CD4-positive, alpha-beta memory T cell (primary cell): Measurements from ENCODE around the gene SYT1. TPM values are rescaled to one million over a fixed set of nuclear protein-coding genes. Genes with fewer than 3 reads are reported as not detected.

ENCODE experiments used
- CTCF ChIA-PET: fragments of 350-600 bp; sonication (Branson Sonifier 250); formaldehyde crosslinking; loops from one replicate; lab custom pipeline; 2021; ENCODE audit warnings: inconsistent platforms; ENCODE audit not compliant: partially characterized antibody; lab: Charles Lee
- POLR2A ChIA-PET: fragments of 350-600 bp; sonication (Branson Sonifier 250); formaldehyde crosslinking; loops from one replicate; lab custom pipeline; 2021; ENCODE audit not compliant: partially characterized antibody; lab: Charles Lee
- DNase-seq, 5 donors: peaks; one replicate each; pipeline versions ENCODE4 v3.0.0 to v3.0.0-alpha.2; 2020 to 2022; ENCODE audit warnings: mixed read lengths in 1 of 5
- H3K27ac ChIP-seq: one replicate; pipeline ENCODE4 v1.7.0; 2013; ENCODE audit warnings: low read depth, low read length
- H3K27me3 ChIP-seq: 2 replicates; pipeline ENCODE4 v1.7.0; 2013; ENCODE audit warnings: mild to moderate bottlenecking, low read length, moderate library complexity; ENCODE audit not compliant: insufficient read depth
- H3K36me3 ChIP-seq: 2 replicates; pipeline ENCODE4 v1.7.0; 2013; ENCODE audit warnings: mild to moderate bottlenecking, low read length, moderate library complexity; ENCODE audit not compliant: insufficient read depth
- H3K4me1 ChIP-seq: 2 replicates; pipeline ENCODE4 v1.7.0; 2013; ENCODE audit warnings: mild to moderate bottlenecking, low read length, moderate library complexity; ENCODE audit not compliant: insufficient read depth
- H3K4me3 ChIP-seq, 2 donors: one replicate each; pipeline ENCODE4 v1.7.0; 2013; ENCODE audit warnings: low read length in 2 of 2, mild to moderate bottlenecking in 1 of 2
- H3K9me3 ChIP-seq, 2 donors: one replicate each; pipeline ENCODE4 v1.7.0; 2013; ENCODE audit warnings: low read length in 2 of 2, control low read depth in 1 of 2; ENCODE audit not compliant: control insufficient read depth in 1 of 2
- H3K27ac Mint-ChIP-seq, 7 donors: one replicate each; pipeline ENCODE4 v1.8.0; 2020 to 2021; ENCODE audit warnings: mixed read lengths in 7 of 7, mild to moderate bottlenecking in 6 of 7, inconsistent platforms in 3 of 7, moderate library complexity in 3 of 7
- H3K27me3 Mint-ChIP-seq, 2 donors: one replicate each; pipeline ENCODE4 v1.8.0; 2020 to 2021; ENCODE audit warnings: mixed read lengths in 2 of 2
- H3K36me3 Mint-ChIP-seq, 2 donors: one replicate each; pipeline ENCODE4 v1.8.0; 2020 to 2021; ENCODE audit warnings: mixed read lengths in 2 of 2, inconsistent platforms in 1 of 2, mild to moderate bottlenecking in 1 of 2
- H3K4me1 Mint-ChIP-seq, 4 donors: one replicate each; pipeline ENCODE4 v1.8.0; 2020 to 2021; ENCODE audit warnings: mixed read lengths in 4 of 4, mild to moderate bottlenecking in 1 of 4
- H3K4me3 Mint-ChIP-seq, 8 donors: one replicate each; pipeline ENCODE4 v1.8.0; 2020 to 2021; ENCODE audit warnings: mixed read lengths in 8 of 8, mild to moderate bottlenecking in 7 of 8, moderate library complexity in 6 of 8, inconsistent platforms in 3 of 8
- H3K9me3 Mint-ChIP-seq, 8 donors: one replicate each; pipeline ENCODE4 v1.8.0; 2020 to 2021; ENCODE audit warnings: mixed read lengths in 8 of 8, mild to moderate bottlenecking in 5 of 8, inconsistent platforms in 3 of 8, moderate library complexity in 1 of 8
- intact Hi-C: fragments of 100-400 bp; cut with micrococcal nuclease; formaldehyde crosslinking; loops from one replicate; pipeline ENCODE4 v1.15.1; 2023
- polyA plus RNA-seq, 2 donors: library from polyadenylated mRNA; unstranded; fragments of 300-500 nt; fragmentation: Illumina TruSeq; gene quantifications; one replicate each; pipeline ENCODE4 v1.2.3, GENCODE V29; 2021
- total RNA-seq, 2 experiments: library from RNA; stranded (reverse); gene quantifications; one replicate each; pipeline ENCODE4 v1.2.3, GENCODE V29; 2021

SYT1 gene
- total and polyA plus RNA-seq, 4 experiments from 2014 or later, result not detected

DNA sequence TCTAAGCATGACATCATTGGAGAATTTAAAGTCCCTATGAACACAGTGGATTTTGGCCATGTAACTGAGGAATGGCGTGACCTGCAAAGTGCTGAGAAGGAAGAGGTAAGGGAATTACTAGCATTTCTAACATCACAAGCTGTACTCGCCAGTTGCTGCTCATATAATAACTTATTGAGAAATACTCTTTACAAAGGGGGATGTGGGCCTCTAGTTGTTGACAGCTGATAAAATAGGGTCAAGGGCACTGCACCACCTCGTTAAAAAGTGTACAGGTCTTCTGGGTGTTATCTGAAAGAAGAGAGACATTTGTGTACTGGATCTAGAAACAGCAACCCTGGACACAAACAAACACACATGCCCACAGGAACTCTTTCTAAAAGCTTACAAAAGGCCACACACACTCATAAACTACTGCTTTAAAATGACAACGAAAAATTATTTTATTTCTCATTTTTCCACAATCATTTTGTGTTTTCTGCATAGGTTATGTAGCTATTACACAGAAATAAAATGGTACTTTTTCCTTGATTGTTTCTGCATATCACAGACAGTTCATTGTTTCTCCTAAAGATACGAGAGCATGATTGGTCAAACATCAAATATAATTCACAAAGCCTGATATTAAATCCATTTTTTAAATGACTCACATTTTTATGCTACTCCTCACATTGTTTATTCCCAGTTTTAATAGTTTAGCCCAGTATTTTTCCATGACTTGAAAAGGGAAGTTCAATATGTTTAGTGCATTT, 435.0 kb downstream of the SYT1 start:
- H3K36me3 ChIP-seq, result no peaks in the 10 kb centered on the region
- H3K27ac ChIP-seq, result no peak overlapping the region
- CTCF ChIA-PET, result no interaction called here
- Mint-ChIP-seq H3K27ac (no peak overlapping the region), H3K27me3 (no peaks in the 10 kb centered on the region), H3K36me3 (no peaks in the 10 kb centered on the region), H3K9me3 (peaks cover 0 to 8% (median 3%) of the 10 kb centered on the region in 8 donors), H3K4me3 (no peak overlapping the region), H3K4me1 (no peaks in the 10 kb centered on the region)
- no peak overlapping the region for H3K4me3 ChIP-seq
- no peak for DNase-seq
- no peaks in the 10 kb centered on the region for H3K27me3 ChIP-seq
- H3K4me1 ChIP-seq, result no peaks in the 10 kb centered on the region
- intact Hi-C loops, result no loop called here
- POLR2A ChIA-PET, result no interaction called here
- no peaks in the 10 kb centered on the region for H3K9me3 ChIP-seq

DNA sequence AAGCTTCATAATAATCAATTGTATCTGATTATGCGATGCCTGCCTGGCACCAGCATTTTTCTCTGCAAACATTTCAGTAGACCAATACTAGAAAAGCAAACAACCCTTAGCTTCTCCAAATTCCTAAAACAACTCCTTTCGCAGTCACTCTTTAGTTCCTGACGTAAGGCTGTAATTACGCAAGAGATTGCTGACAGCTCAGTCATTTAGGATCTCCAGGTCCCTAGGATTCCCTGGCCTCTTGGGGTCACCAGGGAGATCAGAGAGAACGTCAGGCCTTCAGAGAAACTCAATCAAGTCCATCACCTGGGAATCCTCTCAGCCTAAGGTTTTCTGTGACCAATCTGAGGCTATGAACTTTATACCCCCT, 435.6 kb downstream of the SYT1 start:
- Histone ChIP-seq H3K36me3 (no peaks in the 10 kb centered on the region), H3K27ac (no peak overlapping the region), H3K4me1 (no peaks in the 10 kb centered on the region), H3K4me3 (no peak overlapping the region), H3K9me3 (no peaks in the 10 kb centered on the region), H3K27me3 (no peaks in the 10 kb centered on the region)
- CTCF ChIA-PET, result no interaction called here
- no peak overlapping the region for H3K27ac Mint-ChIP-seq
- peaks cover 0 to 8% (median 3%) of the 10 kb centered on the region in 8 donors for H3K9me3 Mint-ChIP-seq
- H3K4me3 Mint-ChIP-seq, result no peak overlapping the region
- no peaks in the 10 kb centered on the region for H3K4me1 Mint-ChIP-seq
- POLR2A ChIA-PET, result no interaction called here
- DNase-seq, result no peak
- H3K27me3 Mint-ChIP-seq, result no peaks in the 10 kb centered on the region
- intact Hi-C loops, result no loop called here
- no peaks in the 10 kb centered on the region for H3K36me3 Mint-ChIP-seq

DNA sequence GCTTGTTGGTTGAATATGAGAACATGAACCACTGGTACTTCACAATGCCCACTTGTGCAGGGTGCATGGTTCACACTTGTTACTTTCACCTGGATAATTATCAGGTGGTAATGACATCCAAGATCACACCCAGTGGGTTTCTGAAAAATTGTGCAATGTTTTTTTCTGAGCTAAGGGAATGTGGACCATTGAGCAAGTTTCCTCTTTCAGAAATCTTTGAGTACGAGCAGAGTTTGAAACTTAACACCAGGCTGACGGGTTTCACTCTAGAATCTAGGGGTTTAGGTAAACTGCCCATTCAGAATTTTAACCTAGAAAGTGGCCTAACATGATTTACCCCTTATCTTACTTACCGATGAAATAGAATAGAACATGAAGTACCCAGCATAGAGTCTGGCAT, 436.6 kb downstream of the SYT1 start:
- Histone ChIP-seq H3K27me3 (no peaks in the 10 kb centered on the region), H3K27ac (no peak overlapping the region), H3K4me3 (no peak overlapping the region), H3K36me3 (no peaks in the 10 kb centered on the region), H3K9me3 (no peaks in the 10 kb centered on the region), H3K4me1 (no peaks in the 10 kb centered on the region)
- Mint-ChIP-seq H3K9me3 (peaks cover 0 to 7% (median 3%) of the 10 kb centered on the region in 8 donors), H3K4me1 (no peaks in the 10 kb centered on the region), H3K27me3 (no peaks in the 10 kb centered on the region), H3K27ac (no peak overlapping the region), H3K4me3 (no peak overlapping the region), H3K36me3 (no peaks in the 10 kb centered on the region)
- no peak for DNase-seq
- intact Hi-C loops, result no loop called here
- ChIA-PET CTCF (no interaction called here), POLR2A (no interaction called here)

DNA sequence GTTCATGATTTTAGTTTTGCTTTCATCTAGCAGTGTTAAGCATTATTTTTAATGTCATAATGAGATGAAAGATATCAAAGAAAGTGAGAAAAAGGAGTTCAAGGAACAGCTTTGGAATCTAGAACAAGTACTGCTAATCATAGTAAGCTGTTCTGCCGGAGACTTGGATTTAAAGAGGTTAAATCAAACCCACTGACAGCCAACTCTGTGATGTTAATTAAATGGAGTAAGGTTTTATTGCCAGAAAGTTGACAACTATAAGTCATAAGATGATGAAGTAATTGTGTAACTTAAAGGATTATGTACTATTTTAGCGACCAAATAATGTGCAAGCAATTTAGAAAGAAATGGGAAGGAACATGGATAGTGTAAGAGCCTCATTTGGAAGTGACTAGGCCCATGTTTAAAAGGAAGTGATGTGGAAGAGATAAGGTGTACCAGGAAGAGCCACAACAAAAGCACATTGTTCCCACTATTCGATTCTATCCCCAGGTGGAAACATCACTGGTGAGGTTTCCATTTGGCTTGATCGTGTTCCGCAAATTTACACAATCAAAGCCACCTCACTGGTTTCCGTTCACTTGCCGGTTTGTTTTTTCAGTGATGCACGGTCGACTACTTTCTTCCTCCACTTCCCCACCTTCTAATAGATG, 437.7 kb downstream of the SYT1 start:
- H3K4me1 Mint-ChIP-seq, result no peaks in the 10 kb centered on the region
- Histone ChIP-seq H3K4me3 (no peak overlapping the region), H3K36me3 (no peaks in the 10 kb centered on the region), H3K27ac (no peak overlapping the region), H3K27me3 (no peaks in the 10 kb centered on the region), H3K4me1 (no peaks in the 10 kb centered on the region), H3K9me3 (no peaks in the 10 kb centered on the region)
- no peak overlapping the region for H3K4me3 Mint-ChIP-seq
- no peak for DNase-seq
- CTCF ChIA-PET, result no interaction called here
- H3K36me3 Mint-ChIP-seq, result no peaks in the 10 kb centered on the region
- H3K27me3 Mint-ChIP-seq, result no peaks in the 10 kb centered on the region
- H3K9me3 Mint-ChIP-seq, result peaks cover 0 to 6% (median 3%) of the 10 kb centered on the region in 8 donors
- POLR2A ChIA-PET, result no interaction called here
- no peak overlapping the region for H3K27ac Mint-ChIP-seq
- intact Hi-C loops, result no loop called here

DNA sequence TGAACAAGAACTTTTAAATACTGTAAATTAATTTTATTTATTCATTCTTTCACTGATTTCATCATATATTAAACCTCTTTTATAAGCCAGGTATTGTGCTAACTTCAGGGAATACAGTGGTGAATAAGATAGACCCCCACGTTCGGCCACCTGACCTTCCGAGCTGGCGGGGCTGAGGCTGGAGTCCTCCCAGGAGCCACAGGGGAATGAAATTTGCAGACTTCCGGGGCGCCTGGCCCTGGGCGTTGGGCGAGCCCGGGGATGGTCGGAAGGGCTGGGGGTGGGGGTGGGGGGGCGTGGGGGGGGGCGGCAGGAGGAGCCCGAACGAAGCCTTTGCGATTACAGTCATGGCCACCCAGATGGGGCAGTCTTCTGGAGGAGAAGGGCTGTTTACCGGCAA, 442.8 kb downstream of the SYT1 start:
- CTCF ChIA-PET, result no interaction called here
- no peak for DNase-seq
- Histone ChIP-seq H3K36me3 (no peaks in the 10 kb centered on the region), H3K9me3 (no peaks in the 10 kb centered on the region), H3K4me1 (no peaks in the 10 kb centered on the region), H3K27me3 (no peaks in the 10 kb centered on the region), H3K27ac (no peak overlapping the region), H3K4me3 (no peak overlapping the region)
- intact Hi-C loops, result no loop called here
- no peaks in the 10 kb centered on the region for H3K36me3 Mint-ChIP-seq
- no peaks in the 10 kb centered on the region for H3K27me3 Mint-ChIP-seq
- POLR2A ChIA-PET, result no interaction called here
- no peak overlapping the region for H3K4me3 Mint-ChIP-seq
- H3K27ac Mint-ChIP-seq, result no peak overlapping the region
- H3K9me3 Mint-ChIP-seq, result peaks cover 0 to 7% (median 4%) of the 10 kb centered on the region in 8 donors
- no peaks in the 10 kb centered on the region for H3K4me1 Mint-ChIP-seq

DNA sequence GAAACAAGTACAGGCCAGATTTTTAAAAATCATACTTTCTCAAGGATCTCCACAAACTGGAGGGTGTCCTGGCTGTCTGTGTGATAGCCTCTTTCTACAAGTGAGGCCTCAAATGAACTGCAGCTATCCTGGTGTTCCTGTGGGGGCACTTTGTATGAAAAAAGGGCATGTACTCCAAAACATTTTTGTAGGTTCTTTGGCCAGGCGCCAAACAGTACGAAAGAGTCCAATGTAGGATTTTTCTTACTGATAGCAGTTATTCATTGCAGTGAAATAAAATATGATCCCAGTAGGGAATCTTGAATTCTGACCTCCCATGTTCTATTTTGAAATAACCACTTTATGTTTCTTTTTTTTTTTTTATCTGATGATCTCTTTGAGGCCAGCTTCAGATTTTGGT, 444.5 kb downstream of the SYT1 start:
- H3K36me3 ChIP-seq, result no peaks in the 10 kb centered on the region
- Mint-ChIP-seq H3K27me3 (no peaks in the 10 kb centered on the region), H3K27ac (no peak overlapping the region), H3K9me3 (peaks cover 0 to 16% (median 7%) of the 10 kb centered on the region in 8 donors), H3K4me3 (no peak overlapping the region), H3K4me1 (no peaks in the 10 kb centered on the region), H3K36me3 (no peaks in the 10 kb centered on the region)
- no peak overlapping the region for H3K4me3 ChIP-seq
- no peaks in the 10 kb centered on the region for H3K9me3 ChIP-seq
- intact Hi-C loops, result no loop called here
- H3K27me3 ChIP-seq, result no peaks in the 10 kb centered on the region
- H3K27ac ChIP-seq, result no peak overlapping the region
- ChIA-PET CTCF (no interaction called here), POLR2A (no interaction called here)
- no peak for DNase-seq
- no peaks in the 10 kb centered on the region for H3K4me1 ChIP-seq

DNA sequence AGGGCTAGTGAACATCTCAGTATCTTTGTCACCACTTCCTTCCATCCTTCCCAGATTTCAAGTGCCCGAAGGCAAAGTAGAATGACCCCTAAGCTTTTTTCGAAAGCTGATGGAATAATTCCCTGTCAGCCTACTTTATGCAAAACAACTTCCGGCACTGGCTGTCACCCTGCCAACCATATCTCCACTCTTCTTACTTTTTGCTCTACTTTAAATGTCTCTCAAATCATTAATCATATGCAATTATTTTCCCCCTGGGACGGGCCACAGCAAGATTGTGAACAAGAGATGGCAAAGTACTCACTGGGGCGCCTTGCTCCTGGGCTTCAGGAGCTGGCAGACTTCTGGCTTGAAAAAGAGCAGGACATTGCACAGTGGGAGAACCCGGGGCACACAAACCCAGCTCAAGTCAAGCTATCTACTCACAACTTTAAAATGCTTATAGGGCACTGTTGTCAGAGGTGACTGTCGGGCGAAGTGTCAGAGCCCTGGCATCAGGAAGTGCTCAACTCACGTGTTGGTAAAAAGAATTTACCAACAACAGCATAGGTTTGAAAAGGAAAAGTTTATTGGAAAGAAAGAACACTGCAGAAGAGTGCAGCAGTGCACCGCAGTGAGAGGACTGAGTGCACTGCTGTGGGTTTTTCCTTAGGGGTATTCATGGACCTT, 452.7 kb downstream of the SYT1 start:
- H3K4me3 ChIP-seq, result no peak overlapping the region
- no peaks in the 10 kb centered on the region for H3K27me3 ChIP-seq
- H3K27ac Mint-ChIP-seq, result no peak overlapping the region
- no peaks in the 10 kb centered on the region for H3K36me3 Mint-ChIP-seq
- H3K4me1 ChIP-seq, result no peaks in the 10 kb centered on the region
- no peaks in the 10 kb centered on the region for H3K36me3 ChIP-seq
- ChIA-PET POLR2A (no interaction called here), CTCF (no interaction called here)
- no peak overlapping the region for H3K4me3 Mint-ChIP-seq
- H3K27ac ChIP-seq, result no peak overlapping the region
- H3K27me3 Mint-ChIP-seq, result no peaks in the 10 kb centered on the region
- DNase-seq, result no peak
- no peaks in the 10 kb centered on the region for H3K4me1 Mint-ChIP-seq
- intact Hi-C loops, result no loop called here
- no peaks in the 10 kb centered on the region for H3K9me3 ChIP-seq
- peaks cover 4 to 15% (median 7%) of the 10 kb centered on the region in 8 donors for H3K9me3 Mint-ChIP-seq
